GM23338 (cell line): ENCODE measurements around the gene APOBEC4. TPM values are rescaled to one million over a fixed set of nuclear protein-coding genes. Genes with fewer than 3 reads are reported as not detected.

Source experiments
- ATAC-seq: fragments of 200-7000 bp; cut with Tn5 transposase; 3 replicates; pipeline ENCODE4 v1.9.1; 2020
- DNase-seq: peaks from one replicate; pipeline ENCODE4 v3.0.0-alpha.2; 2015; ENCODE audit warnings: low spot score
- H2AFZ ChIP-seq: fragments of 200-600 bp; sonication (generic); 2 replicates; pipeline ENCODE4 v1.8.0; 2016; ENCODE audit warnings: antibody characterized with exemption, mild to moderate bottlenecking, moderate library complexity
- H3F3A ChIP-seq: fragments of 200-600 bp; sonication (generic); replicated peaks from 2 replicates; pipeline ENCODE4 v1.8.0; 2017; ENCODE audit warnings: antibody characterized with exemption, mixed run types, low read depth
- H3K27ac ChIP-seq: fragments of 200-600 bp; sonication (generic); 2 replicates; pipeline ENCODE4 v1.6.1; 2016; ENCODE audit warnings: low read depth
- H3K27me3 ChIP-seq: fragments of 200-600 bp; sonication (generic); 2 replicates; pipeline ENCODE4 v1.8.0; 2016; ENCODE audit warnings: mild to moderate bottlenecking, mixed run types, moderate library complexity; ENCODE audit not compliant: insufficient read depth
- H3K36me3 ChIP-seq: fragments of 200-600 bp; sonication (generic); 2 replicates; pipeline ENCODE4 v1.8.0; 2016; ENCODE audit warnings: mild to moderate bottlenecking; ENCODE audit not compliant: insufficient read depth
- H3K4me1 ChIP-seq: fragments of 200-600 bp; sonication (generic); 2 replicates; pipeline ENCODE4 v1.8.0; 2016; ENCODE audit warnings: mild to moderate bottlenecking, moderate library complexity; ENCODE audit not compliant: insufficient read depth
- H3K4me2 ChIP-seq: fragments of 200-600 bp; sonication (generic); 2 replicates; pipeline ENCODE4 v1.7.1; 2017; ENCODE audit warnings: mixed run types
- H3K4me3 ChIP-seq: fragments of 200-600 bp; sonication (generic); 2 replicates; pipeline ENCODE4 v1.6.1; 2016; ENCODE audit warnings: mixed run types
- H3K79me2 ChIP-seq: fragments of 200-600 bp; sonication (generic); replicated peaks from 2 replicates; pipeline ENCODE4 v1.8.0; 2017; ENCODE audit warnings: mild to moderate bottlenecking; ENCODE audit not compliant: insufficient read depth
- H3K9me2 ChIP-seq: fragments of 200-600 bp; sonication (generic); 2 replicates; pipeline ENCODE4 v1.8.0; 2017; ENCODE audit not compliant: insufficient read depth
- H4K20me1 ChIP-seq: fragments of 200-600 bp; sonication (generic); replicated peaks from 2 replicates; pipeline ENCODE4 v1.8.0; 2017; ENCODE audit warnings: mild to moderate bottlenecking; ENCODE audit not compliant: insufficient read depth
- H3K27ac Mint-ChIP-seq: 2 replicates; pipeline ENCODE4 v1.8.0; 2020; ENCODE audit warnings: inconsistent platforms, mild to moderate bottlenecking, moderate library complexity, mixed read lengths
- H3K27me3 Mint-ChIP-seq: 3 replicates; pipeline ENCODE4 v1.8.0; 2022; ENCODE audit warnings: low read depth, mild to moderate bottlenecking, moderate library complexity, mixed read lengths, inconsistent platforms; ENCODE audit not compliant: insufficient read depth, poor library complexity
- H3K36me3 Mint-ChIP-seq: 3 replicates; pipeline ENCODE4 v1.8.0; 2021; ENCODE audit warnings: low read depth, mild to moderate bottlenecking, inconsistent platforms, moderate library complexity, mixed read lengths
- H3K4me1 Mint-ChIP-seq: 3 replicates; pipeline ENCODE4 v1.8.0; 2020; ENCODE audit warnings: mild to moderate bottlenecking, inconsistent platforms, mixed read lengths
- H3K4me3 Mint-ChIP-seq: 3 replicates; pipeline ENCODE4 v1.8.0; 2021; ENCODE audit warnings: moderate library complexity, mild to moderate bottlenecking, inconsistent platforms, mixed read lengths
- H3K9me3 Mint-ChIP-seq: 3 replicates; pipeline ENCODE4 v1.8.0; 2020; ENCODE audit warnings: moderate library complexity, mild to moderate bottlenecking, inconsistent platforms, mixed read lengths
- CREB1 ChIP-seq: fragments of 250-450 bp; sonication (Bioruptor Pico); IDR thresholded peaks from 2 replicates; pipeline ENCODE4 v1.5.0; 2020; ENCODE audit warnings: low read depth, mild to moderate bottlenecking, moderate library complexity
- CTCF ChIP-seq, 2 experiments: fragments of 200-600 bp in 1 of 2; sonication (generic) in 1 of 2; conservative IDR thresholded peaks; 2 replicates each; pipeline versions ENCODE4 v1.5.1 to v1.6.1; 2016 to 2017; ENCODE audit warnings: antibody characterized with exemption in 2 of 2, low read depth in 2 of 2, mild to moderate bottlenecking in 2 of 2, moderate library complexity in 1 of 2
- JUNB ChIP-seq: IDR thresholded peaks from one replicate; pipeline ENCODE4 v1.6.1; 2016; ENCODE audit warnings: antibody characterized with exemption; ENCODE audit not compliant: unreplicated experiment
- NANOG ChIP-seq: IDR thresholded peaks from 2 replicates; pipeline ENCODE4 v1.6.1; 2016; ENCODE audit warnings: antibody characterized with exemption, borderline replicate concordance
- ZNF462 ChIP-seq: fragments of 250-450 bp; sonication (Bioruptor Pico); IDR thresholded peaks from 2 replicates; pipeline ENCODE4 v1.5.0; 2020; ENCODE audit warnings: mild to moderate bottlenecking, moderate library complexity
- polyA plus RNA-seq: library from polyadenylated mRNA; unstranded; fragments of >200 nt; fragmentation: Nextera tagmentation; extraction: Ambion mirVana; gene quantifications from 2 replicates; pipeline ENCODE4 v1.2.1, GENCODE V29; 2016
- total RNA-seq: library from RNA; depleted of rRNA; stranded (reverse); fragments of >200 nt; shearing (Covaris generic); gene quantifications from 2 replicates; pipeline ENCODE4 v1.2.3, GENCODE V29; 2014

Gene APOBEC4
- total and polyA plus RNA-seq, 2 experiments from 2014 or later, result 0.10 TPM; not detected in 1

GRCh38 chr1:183635606-183636333, 17.3 kb downstream of the APOBEC4 start, which contains the start of gene ARPC5 (continued):
- no peak for TF ChIP-seq ZNF462 (CRISPR knock-in tag)
- TF ChIP-seq CREB1 (CRISPR knock-in tag), result no peak

GRCh38 chr1:183635099-183635605, 18.0 kb downstream of the APOBEC4 start:
- H3K36me3 Mint-ChIP-seq, result peaks cover 7% of the 10 kb centered on the region; the same call in 2 of the 3 replicates
- peak; percentile 54 for DNase-seq
- peak; percentile 62 for ATAC-seq
- no peak for TF ChIP-seq JUNB
- TF ChIP-seq CREB1 (CRISPR knock-in tag), result no peak
- TF ChIP-seq CTCF (conservative IDR thresholded peaks at IDR 0.05; ENCODE audit: low read depth in 2 of 2), result no peak
- TF ChIP-seq ZNF462 (CRISPR knock-in tag), result no peak
- no peak for TF ChIP-seq NANOG

More at GRCh38 chr1:183635099-183635605, 18.0 kb downstream of the APOBEC4 start:
- Mint-ChIP-seq H3K27ac (peak overlapping the region; percentile 92), H3K9me3 (no peaks in the 10 kb centered on the region), H3K27me3 (peaks cover 9% of the 10 kb centered on the region), H3K4me3 (peak overlapping the region; percentile 98), H3K4me1 (peaks cover 34% of the 10 kb centered on the region)
- Histone ChIP-seq H3K36me3 (peaks cover 4% of the 10 kb centered on the region; the same call in 1 of the 2 replicates), H3K79me2 (peaks cover 26% of the 10 kb centered on the region), H3K9me2 (no peaks in the 10 kb centered on the region), H3K27ac (no peak overlapping the region), H3K4me3 (peak overlapping the region; percentile 71), H4K20me1 (no peaks in the 10 kb centered on the region), H3F3A (no peaks in the 10 kb centered on the region), H2AFZ (0 out of 2 replicates have a peak overlapping the region, but pooled peaks have one; percentile 43), H3K27me3 (peaks cover 9% of the 10 kb centered on the region; the same call in 1 of the 2 replicates), H3K4me2 (peak overlapping the region; percentile 83), H3K4me1 (peaks cover 18% of the 10 kb centered on the region)
